Right kidney (tissue), 1 donor: ENCODE data around the gene C9orf85.
"Not testable (repeated sequence)": the region's sequence is repeated elsewhere in the genome, so short reads cannot be mapped to it uniquely, and the experiment has no call there.

Source experiments
- DNase-seq: peaks from one replicate; pipeline ENCODE4 v3.0.0-alpha.2; 2016

Gene C9orf85

GRCh38 chr9:71941060-71941568, 29.7 kb downstream of the C9orf85 start:
- no peak for DNase-seq

- no peak for DNase-seq
Measured at GRCh38 chr9:71941998-71942567, 30.6 kb downstream of the C9orf85 start.

- DNase-seq = no peak
Measured at GRCh38 chr9:71944754-71945375, 33.4 kb downstream of the C9orf85 start.

- DNase-seq = not testable (repeated sequence)
Measured at GRCh38 chr9:71954652-71955051, 43.2 kb downstream of the C9orf85 start.

- DNase-seq = no peak
Measured at GRCh38 chr9:71955300-71955915, 44.0 kb downstream of the C9orf85 start.

- no peak for DNase-seq
Measured at GRCh38 chr9:71962328-71962727, 50.9 kb downstream of the C9orf85 start.

- not testable (repeated sequence) for DNase-seq
Measured at GRCh38 chr9:71963471-71963996, 52.1 kb downstream of the C9orf85 start.

GRCh38 chr9:71965403-71965802, 54.0 kb downstream of the C9orf85 start:
- no peak for DNase-seq

GRCh38 chr9:71966601-71967000, 55.2 kb downstream of the C9orf85 start:
- DNase-seq = no peak

GRCh38 chr9:71968541-71969090, 57.2 kb downstream of the C9orf85 start:
- DNase-seq = no peak

- no peak for DNase-seq
Measured at GRCh38 chr9:71975833-71976232, 64.4 kb downstream of the C9orf85 start.

- no peak for DNase-seq
Measured at GRCh38 chr9:71977003-71977402, 65.6 kb downstream of the C9orf85 start.

- no peak for DNase-seq
Measured at GRCh38 chr9:71980266-71981190, 69.1 kb downstream of the C9orf85 start.

GRCh38 chr9:71981944-71982343, 70.5 kb downstream of the C9orf85 start:
- no peak for DNase-seq

- DNase-seq = no peak
Measured at GRCh38 chr9:71984403-71984802, 73.0 kb downstream of the C9orf85 start.

GRCh38 chr9:71984831-71985281, 73.4 kb downstream of the C9orf85 start:
- no peak for DNase-seq

- no peak for DNase-seq
Measured at GRCh38 chr9:71985297-71985911, 74.0 kb downstream of the C9orf85 start.

- DNase-seq = no peak
Measured at GRCh38 chr9:71986900-71987299, 75.5 kb downstream of the C9orf85 start.

- DNase-seq = no peak
Measured at GRCh38 chr9:71987471-71988371, 76.3 kb downstream of the C9orf85 start.

- DNase-seq = no peak
Measured at GRCh38 chr9:71990466-71990865, 79.0 kb downstream of the C9orf85 start.
